ENCODE measurements around the gene LGALS4.

LGALS4 gene

DNA sequence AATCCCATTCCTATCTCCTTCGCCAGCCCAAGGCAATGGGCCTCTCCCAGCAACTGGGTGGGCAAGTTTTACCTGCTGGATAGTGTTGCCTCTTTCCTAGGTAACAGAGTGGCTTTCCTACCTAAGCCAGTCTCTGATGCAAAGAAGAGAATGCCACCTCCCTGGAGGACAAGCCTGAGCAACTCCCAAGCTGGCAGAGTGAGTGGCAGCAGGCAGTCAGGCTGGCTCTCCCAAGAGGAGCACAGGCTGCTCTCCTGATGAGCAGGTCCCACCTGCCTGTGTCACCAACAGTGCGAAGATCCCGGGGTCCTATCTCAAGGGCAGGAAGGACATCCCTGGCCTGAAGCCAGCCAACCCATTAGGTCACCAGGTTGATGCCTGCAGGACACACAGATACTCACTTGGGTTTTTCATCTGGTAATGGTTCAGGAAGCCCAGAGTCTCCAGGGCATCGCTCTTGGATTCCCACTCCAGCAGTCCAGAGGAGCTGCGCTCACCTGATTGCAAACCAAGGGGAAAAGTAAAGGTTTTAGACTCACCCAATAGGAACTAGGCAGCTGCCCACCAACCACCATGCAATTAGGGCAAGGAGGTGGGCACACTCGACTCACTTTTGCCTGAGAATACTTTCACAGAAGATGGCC, 24.4 kb upstream of the LGALS4 start:
- Histone ChIP-seq H3K9me3 (ENCODE audit: insufficient read depth, low read depth, low read length) (no peaks in the 10 kb centered on the region), H4K20me1 (ENCODE audit: insufficient read depth, low read length, poor library complexity, severe bottlenecking) (peaks cover 41% of the 10 kb centered on the region), H3K4me1 (ENCODE audit: insufficient read depth, low read length, poor library complexity, severe bottlenecking) (peaks cover 14% of the 10 kb centered on the region), H3K4me3 (ENCODE audit: low read length, poor library complexity, severe bottlenecking) (no peak overlapping the region), H3K4me2 (ENCODE audit: low read depth, low read length, poor library complexity, severe bottlenecking) (no peak overlapping the region), H3K9me2 (replicated peaks; ENCODE audit: low read depth, low read length) (no peaks in the 10 kb centered on the region), H3K36me3 (ENCODE audit: insufficient read depth, low read length) (peaks cover 67% of the 10 kb centered on the region), H3K79me2 (ENCODE audit: insufficient read depth, low read length) (peaks cover 32% of the 10 kb centered on the region), H2AFZ (ENCODE audit: low read length) (no peak overlapping the region), H3F3A (ENCODE audit: low read depth) (peaks cover 19% of the 10 kb centered on the region), H3K9ac (ENCODE audit: low read depth, low read length, poor library complexity, severe bottlenecking) (no peak overlapping the region), H3K27me3 (ENCODE audit: insufficient read depth, low read length, poor library complexity, severe bottlenecking) (no peaks in the 10 kb centered on the region)
- TF ChIP-seq, protein P1, sequence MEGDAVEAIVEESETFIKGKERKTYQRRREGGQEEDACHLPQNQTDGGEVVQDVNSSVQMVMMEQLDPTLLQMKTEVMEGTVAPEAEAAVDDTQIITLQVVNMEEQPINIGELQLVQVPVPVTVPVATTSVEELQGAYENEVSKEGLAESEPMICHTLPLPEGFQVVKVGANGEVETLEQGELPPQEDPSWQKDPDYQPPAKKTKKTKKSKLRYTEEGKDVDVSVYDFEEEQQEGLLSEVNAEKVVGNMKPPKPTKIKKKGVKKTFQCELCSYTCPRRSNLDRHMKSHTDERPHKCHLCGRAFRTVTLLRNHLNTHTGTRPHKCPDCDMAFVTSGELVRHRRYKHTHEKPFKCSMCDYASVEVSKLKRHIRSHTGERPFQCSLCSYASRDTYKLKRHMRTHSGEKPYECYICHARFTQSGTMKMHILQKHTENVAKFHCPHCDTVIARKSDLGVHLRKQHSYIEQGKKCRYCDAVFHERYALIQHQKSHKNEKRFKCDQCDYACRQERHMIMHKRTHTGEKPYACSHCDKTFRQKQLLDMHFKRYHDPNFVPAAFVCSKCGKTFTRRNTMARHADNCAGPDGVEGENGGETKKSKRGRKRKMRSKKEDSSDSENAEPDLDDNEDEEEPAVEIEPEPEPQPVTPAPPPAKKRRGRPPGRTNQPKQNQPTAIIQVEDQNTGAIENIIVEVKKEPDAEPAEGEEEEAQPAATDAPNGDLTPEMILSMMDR (conservative IDR thresholded peaks at IDR 0.05; ENCODE audit: low read length): no peak
- TF ChIP-seq EZH2phosphoT487 (IDR thresholded peaks at IDR 0.05; ENCODE audit: borderline replicate concordance): no peak

DNA sequence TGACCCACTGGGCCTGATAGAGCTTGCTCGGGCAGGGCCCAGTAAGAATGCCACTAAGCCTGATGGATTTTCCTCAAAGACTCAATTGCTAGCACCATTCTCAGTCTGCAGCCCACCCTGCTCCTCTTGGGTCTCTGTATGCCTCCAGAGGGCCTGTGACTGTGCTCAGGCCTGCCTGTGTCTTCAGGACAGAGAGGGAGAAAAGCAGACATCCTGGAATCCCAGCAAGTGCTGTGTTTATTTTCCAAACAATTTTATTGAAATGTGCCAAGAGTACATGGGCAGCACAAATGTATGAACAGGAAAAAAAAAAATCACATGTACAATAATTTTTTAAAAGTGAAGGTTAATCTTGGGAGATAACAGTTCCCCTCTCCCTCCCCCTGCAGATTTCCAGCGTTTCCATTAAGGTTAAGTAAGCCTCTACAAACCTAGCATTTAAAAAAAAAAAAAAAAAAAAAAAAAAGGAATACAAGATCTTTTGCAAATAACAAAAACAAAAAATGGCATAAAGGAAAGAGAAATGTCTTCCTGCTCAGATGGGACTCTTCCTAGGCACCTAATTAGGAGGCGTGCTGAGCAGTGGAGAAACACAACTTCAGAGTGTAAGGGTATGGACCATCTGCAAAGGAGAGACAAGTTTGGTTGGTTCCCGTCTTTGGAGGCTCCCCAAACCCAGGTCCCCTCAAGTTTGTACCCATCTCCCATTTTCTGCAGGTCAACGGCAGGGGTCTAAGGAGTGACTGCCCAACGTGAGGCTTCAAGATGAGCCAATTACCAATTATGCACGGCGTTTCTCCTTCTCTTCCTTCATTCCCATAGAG, 23.6 kb upstream of the LGALS4 start:
- no peak overlapping the region for H3K4me3 ChIP-seq (ENCODE audit: low read length, poor library complexity, severe bottlenecking)
- no peak overlapping the region for H3K9ac ChIP-seq (ENCODE audit: low read depth, low read length, poor library complexity, severe bottlenecking)
- TF ChIP-seq, protein P1 (conservative IDR thresholded peaks at IDR 0.05; ENCODE audit: low read length): no peak
- TF ChIP-seq EZH2phosphoT487 (IDR thresholded peaks at IDR 0.05; ENCODE audit: borderline replicate concordance): no peak
- H4K20me1 ChIP-seq (ENCODE audit: insufficient read depth, low read length, poor library complexity, severe bottlenecking): peaks cover 34% of the 10 kb centered on the region
- H3K9me2 ChIP-seq (replicated peaks; ENCODE audit: low read depth, low read length): no peaks in the 10 kb centered on the region
- peaks cover 10% of the 10 kb centered on the region for H3K4me1 ChIP-seq (ENCODE audit: insufficient read depth, low read length, poor library complexity, severe bottlenecking)
- H3K27me3 ChIP-seq (ENCODE audit: insufficient read depth, low read length, poor library complexity, severe bottlenecking): no peaks in the 10 kb centered on the region
- H3K4me2 ChIP-seq (ENCODE audit: low read depth, low read length, poor library complexity, severe bottlenecking): no peak overlapping the region
- H3K36me3 ChIP-seq (ENCODE audit: insufficient read depth, low read length): peaks cover 60% of the 10 kb centered on the region
- peaks cover 19% of the 10 kb centered on the region for H3F3A ChIP-seq (ENCODE audit: low read depth)
- H3K9me3 ChIP-seq (ENCODE audit: insufficient read depth, low read depth, low read length): no peaks in the 10 kb centered on the region
- H2AFZ ChIP-seq (ENCODE audit: low read length): no peak overlapping the region
- peaks cover 27% of the 10 kb centered on the region for H3K79me2 ChIP-seq (ENCODE audit: insufficient read depth, low read length)

DNA sequence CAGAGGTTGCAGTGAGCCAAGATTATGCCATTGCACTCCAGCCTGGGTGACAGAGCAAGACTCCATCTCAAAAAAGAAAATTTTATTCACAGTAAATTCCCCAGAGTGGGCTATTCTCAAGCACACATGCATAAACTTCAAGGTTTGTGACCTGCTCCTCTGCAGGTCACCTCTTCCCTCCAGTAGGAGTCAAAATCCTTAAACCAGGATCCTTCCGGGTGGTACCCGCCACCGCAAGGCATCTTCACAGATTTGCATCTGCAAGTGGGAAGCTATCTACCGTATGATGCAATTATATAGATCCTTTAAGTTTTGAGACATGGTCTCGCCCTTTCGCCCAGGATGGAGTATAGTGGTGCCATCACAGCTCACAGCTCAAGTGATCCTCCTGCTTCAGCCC, 21.8 kb upstream of the LGALS4 start:
- TF ChIP-seq, protein P1 (conservative IDR thresholded peaks at IDR 0.05; ENCODE audit: low read length): no peak
- TF ChIP-seq EZH2phosphoT487 (IDR thresholded peaks at IDR 0.05; ENCODE audit: borderline replicate concordance): no peak
- H3K4me1 ChIP-seq (ENCODE audit: insufficient read depth, low read length, poor library complexity, severe bottlenecking): peaks cover 12% of the 10 kb centered on the region
- peaks cover 19% of the 10 kb centered on the region for H3F3A ChIP-seq (ENCODE audit: low read depth)
- no peaks in the 10 kb centered on the region for H3K27me3 ChIP-seq (ENCODE audit: insufficient read depth, low read length, poor library complexity, severe bottlenecking)
- H4K20me1 ChIP-seq (ENCODE audit: insufficient read depth, low read length, poor library complexity, severe bottlenecking): peaks cover 16% of the 10 kb centered on the region
- H3K4me3 ChIP-seq (ENCODE audit: low read length, poor library complexity, severe bottlenecking): no peak overlapping the region
- H3K9ac ChIP-seq (ENCODE audit: low read depth, low read length, poor library complexity, severe bottlenecking): no peak overlapping the region
- peaks cover 42% of the 10 kb centered on the region; the same call in 1 of the 2 replicates for H3K36me3 ChIP-seq (ENCODE audit: insufficient read depth, low read length)
- no peaks in the 10 kb centered on the region for H3K9me3 ChIP-seq (ENCODE audit: insufficient read depth, low read depth, low read length)
- no peaks in the 10 kb centered on the region for H3K9me2 ChIP-seq (replicated peaks; ENCODE audit: low read depth, low read length)
- H3K79me2 ChIP-seq (ENCODE audit: insufficient read depth, low read length): peaks cover 27% of the 10 kb centered on the region
- no peak overlapping the region for H2AFZ ChIP-seq (ENCODE audit: low read length)
- no peak overlapping the region for H3K4me2 ChIP-seq (ENCODE audit: low read depth, low read length, poor library complexity, severe bottlenecking)
